SK-N-SH (cell line): ENCODE measurements around the gene OXSR1. TPM values are rescaled to one million over a fixed set of nuclear protein-coding genes. Genes with fewer than 3 reads are reported as not detected.

ENCODE experiments used
- CTCF ChIA-PET: fragments of 300-600, 350-600 bp; formaldehyde crosslinking; extraction: SDS; loops from one replicate; lab custom pipeline; 2021; lab: Yijun Ruan, JAX
- POLR2A ChIA-PET: fragments of 350-600 bp; sonication (Branson Sonifier 250); formaldehyde crosslinking; extraction: SDS; loops from one replicate; lab custom pipeline; 2020; ENCODE audit warnings: antibody characterized with exemption, inconsistent platforms; lab: Yijun Ruan, JAX
- DNase-seq: peaks from one replicate; pipeline ENCODE4 v3.0.0; 2012
- H2AFZ ChIP-seq: fragments of 200-600 bp; sonication (generic); 2 replicates; pipeline ENCODE4 v1.8.1; 2016; ENCODE audit warnings: antibody characterized with exemption, mild to moderate bottlenecking, low read depth
- H3F3A ChIP-seq: fragments of 200-600 bp; sonication (generic); replicated peaks from 2 replicates; pipeline ENCODE3; 2016; ENCODE audit warnings: antibody characterized with exemption, mild to moderate bottlenecking; ENCODE audit not compliant: insufficient read depth
- H3K27ac ChIP-seq, 2 experiments: fragments of 200-500 bp in 1 of 2; fragments of 200-600 bp in 1 of 2; sonication (Bioruptor generic) in 1 of 2; sonication (generic), shearing (Covaris generic) in 1 of 2; 2 replicates each; pipeline versions ENCODE4 v1.5.1 to v1.6.1; 2014 to 2016; ENCODE audit warnings: low read depth in 2 of 2, inconsistent platforms in 1 of 2, low read length in 1 of 2, mild to moderate bottlenecking in 1 of 2, mixed read lengths in 1 of 2
- H3K27me3 ChIP-seq: fragments of 200-600 bp; sonication (generic), shearing (Covaris generic); 2 replicates; pipeline ENCODE4 v1.6.1; 2016; ENCODE audit warnings: mixed run types; ENCODE audit not compliant: insufficient read depth
- H3K36me3 ChIP-seq, 2 experiments: fragments of 200-500 bp in 1 of 2; fragments of 200-600 bp in 1 of 2; sonication (Bioruptor generic) in 1 of 2; sonication (generic) in 1 of 2; replicated peaks in 1 of 2; 2 replicates each; pipeline versions ENCODE3 to v1.5.1; 2014 to 2016; ENCODE audit warnings: low read length in 1 of 2, mild to moderate bottlenecking in 1 of 2; ENCODE audit not compliant: insufficient read depth in 2 of 2, control insufficient read depth in 1 of 2
- H3K4me1 ChIP-seq, 2 experiments: fragments of 200-500 bp in 1 of 2; fragments of 200-600 bp in 1 of 2; sonication (Bioruptor generic) in 1 of 2; sonication (generic), shearing (Covaris generic) in 1 of 2; 2 replicates each; pipeline versions ENCODE4 v1.5.1 to v1.6.1; 2014 to 2016; ENCODE audit warnings: low read depth in 1 of 2, low read length in 1 of 2, mixed run types in 1 of 2; ENCODE audit not compliant: insufficient read depth in 2 of 2, control insufficient read depth in 1 of 2
- H3K4me2 ChIP-seq: fragments of 200-600 bp; sonication (generic), shearing (Covaris generic); 2 replicates; pipeline ENCODE4 v1.6.1; 2017; ENCODE audit warnings: mixed run types
- H3K4me3 ChIP-seq, 2 experiments: fragments of 200-500 bp in 1 of 2; fragments of 200-600 bp in 1 of 2; sonication (Bioruptor generic) in 1 of 2; sonication (generic), shearing (Covaris generic) in 1 of 2; 2 replicates each; pipeline versions ENCODE4 v1.5.1 to v1.8.1; 2014 to 2016; ENCODE audit warnings: low read depth in 2 of 2, inconsistent platforms in 1 of 2, low read length in 1 of 2, mild to moderate bottlenecking in 1 of 2, mixed read lengths in 1 of 2, moderate library complexity in 1 of 2
- H3K79me2 ChIP-seq: fragments of 200-600 bp; sonication (generic); 2 replicates; pipeline ENCODE4 v1.8.1; 2017; ENCODE audit warnings: mild to moderate bottlenecking; ENCODE audit not compliant: insufficient read depth
- H3K9ac ChIP-seq: fragments of 200-600 bp; sonication (generic); 2 replicates; pipeline ENCODE4 v1.6.1; 2017; ENCODE audit warnings: mixed run types
- H3K9me2 ChIP-seq: fragments of 200-600 bp; sonication (generic); 2 replicates; pipeline ENCODE4 v1.6.1; 2017; ENCODE audit warnings: mixed run types
- H3K9me3 ChIP-seq: fragments of 200-600 bp; sonication (generic); 2 replicates; pipeline ENCODE4 v1.6.1; 2017; ENCODE audit warnings: mixed run types, mild to moderate bottlenecking, moderate library complexity
- H4K20me1 ChIP-seq: fragments of 200-600 bp; sonication (generic); 2 replicates; pipeline ENCODE4 v1.6.1; 2017; ENCODE audit warnings: mild to moderate bottlenecking, mixed run types; ENCODE audit not compliant: insufficient read depth
- ELF1 ChIP-seq: IDR thresholded peaks from 2 replicates; pipeline ENCODE4 v1.4.0; 2012
- EP300 ChIP-seq, 2 experiments: IDR thresholded peaks; 2 replicates each; pipeline versions ENCODE4 v1.4.0 to v1.6.1; 2012; ENCODE audit warnings: borderline replicate concordance in 1 of 2, low read depth in 1 of 2, low read length in 1 of 2
- EZH2phosphoT487 ChIP-seq: fragments of 200-600 bp; sonication (generic); IDR thresholded peaks from 2 replicates; pipeline ENCODE4 v1.6.1; 2017; ENCODE audit warnings: low read depth, mixed run types, mild to moderate bottlenecking, antibody characterized with exemption, moderate library complexity, borderline replicate concordance
- FOSL2 ChIP-seq: IDR thresholded peaks from 2 replicates; pipeline ENCODE4 v1.4.0; 2012; ENCODE audit warnings: low read depth, mild to moderate bottlenecking, moderate library complexity, borderline replicate concordance
- FOXJ3 ChIP-seq: sonication (generic); formaldehyde crosslinking; IDR thresholded peaks from 2 replicates; pipeline ENCODE4 v1.5.1; 2020; ENCODE audit warnings: mild to moderate bottlenecking, missing genetic modification reagents
- FOXM1 ChIP-seq: IDR thresholded peaks from 2 replicates; pipeline ENCODE4 v1.4.0; 2012; ENCODE audit warnings: low read depth, mild to moderate bottlenecking
- GABPA ChIP-seq: IDR thresholded peaks from 2 replicates; pipeline ENCODE4 v1.4.0; 2012; ENCODE audit warnings: low read depth, mild to moderate bottlenecking
- JUND ChIP-seq: IDR thresholded peaks from 2 replicates; pipeline ENCODE4 v1.4.0; 2012
- MEF2A ChIP-seq: IDR thresholded peaks from 2 replicates; pipeline ENCODE4 v1.4.0; 2012; ENCODE audit warnings: low read depth, borderline replicate concordance
- PBX3 ChIP-seq: IDR thresholded peaks from 2 replicates; pipeline ENCODE4; 2012
- RXRA ChIP-seq: IDR thresholded peaks from 2 replicates; pipeline ENCODE4 v1.4.0; 2012; ENCODE audit warnings: low read depth, mild to moderate bottlenecking, borderline replicate concordance
- SIN3A ChIP-seq: IDR thresholded peaks from 2 replicates; pipeline ENCODE4 v1.6.1; 2012; ENCODE audit warnings: low read depth, mild to moderate bottlenecking, low read length, moderate library complexity, borderline replicate concordance
- TAF1 ChIP-seq: IDR thresholded peaks from 2 replicates; pipeline ENCODE4 v1.6.1; 2012; ENCODE audit warnings: low read depth, mild to moderate bottlenecking, low read length, moderate library complexity, borderline replicate concordance
- TCF12 ChIP-seq: IDR thresholded peaks from 2 replicates; pipeline ENCODE4 v1.4.0; 2012
- USF2 ChIP-seq: fragments of 150-350 bp; IDR thresholded peaks from 2 replicates; pipeline ENCODE4 v1.6.1; 2017; ENCODE audit warnings: antibody characterized with exemption, low read length, low read depth, borderline replicate concordance
- YY1 ChIP-seq: IDR thresholded peaks from 2 replicates; pipeline ENCODE4 v1.4.0; 2012; ENCODE audit warnings: low read depth, mild to moderate bottlenecking
- ZBTB33 ChIP-seq: IDR thresholded peaks from 2 replicates; pipeline ENCODE4 v1.4.0; 2012; ENCODE audit warnings: low read depth, borderline replicate concordance
- WGBS: methylation state at CpG from one replicate; pipeline ENCODE4 v1.1.6; 2017; ENCODE audit warnings: low lambda C conversion rate; 5-methylcytosine and 5-hydroxymethylcytosine counted together
- polyA plus RNA-seq, 3 experiments: library from polyadenylated mRNA; depleted of rRNA; stranded (reverse); fragments of >200 nt; gene quantifications; 2 replicates each; pipeline ENCODE4 v1.2.3, GENCODE V29; 2012
- TF ChIP-seq, protein P1 (sequence below): fragments of 200-600 bp; sonication (generic); IDR thresholded peaks from 2 replicates; pipeline ENCODE4 v1.6.1; 2017; ENCODE audit warnings: antibody characterized with exemption, mild to moderate bottlenecking, moderate library complexity
- TF ChIP-seq, protein P2 (sequence below): fragments of 150-350 bp; IDR thresholded peaks from 2 replicates; pipeline ENCODE4 v1.6.1; 2016; ENCODE audit warnings: mild to moderate bottlenecking, low read depth, low read length

Gene OXSR1
- polyA plus RNA-seq, 1 of the 3 experiments (the other 2 are of a cell fraction), result 22.3 TPM

- H3K4me1 ChIP-seq, result no peaks in the 10 kb centered on the region
- no peak overlapping the region for H3K9ac ChIP-seq
- CTCF ChIA-PET, result interaction anchor here (1.2 to 1.3 kb wide), 3 partner anchors 11 to 225 kb away, joined by 3 to 5 read pairs (median 4); partner anchors contain the start of gene XYLB
- no peaks in the 10 kb centered on the region for H4K20me1 ChIP-seq
- no peak for TF ChIP-seq ELF1
- H3K27ac ChIP-seq, result no peak overlapping the region
- no peaks in the 10 kb centered on the region for H3K27me3 ChIP-seq
- no peak overlapping the region for H2AFZ ChIP-seq
- no peaks in the 10 kb centered on the region for H3K9me3 ChIP-seq
- H3K36me3 ChIP-seq, result peaks cover 2 to 39% of the 10 kb centered on the region in 2 experiments
- POLR2A ChIA-PET, result interaction anchor here (1.0 kb wide), 1 partner anchor 15 kb away, joined by 3 read pairs; the partner anchor contains the start of gene ACAA1
- no CpG with 5 or more reads among the region's 9 CpGs for WGBS
- no peaks in the 10 kb centered on the region for H3K79me2 ChIP-seq
- H3K4me2 ChIP-seq, result no peak overlapping the region
- H3F3A ChIP-seq, result no peaks in the 10 kb centered on the region
- H3K9me2 ChIP-seq, result no peaks in the 10 kb centered on the region
- no peak overlapping the region for H3K4me3 ChIP-seq
- no peak for DNase-seq
Measured at GRCh38 chr3:38121451-38121831, 43.9 kb upstream of the OXSR1 start.

GRCh38 chr3:38121832-38122461 lies 43.4 kb upstream of the OXSR1 start:
- H3K36me3 ChIP-seq, result peaks cover 7 to 44% of the 10 kb centered on the region in 2 experiments
- H3K4me2 ChIP-seq, result no peak overlapping the region
- no peak overlapping the region for H3K9ac ChIP-seq
- H2AFZ ChIP-seq, result no peak overlapping the region
- H3K79me2 ChIP-seq, result no peaks in the 10 kb centered on the region
- no peaks in the 10 kb centered on the region for H3F3A ChIP-seq
- H3K4me3 ChIP-seq, result no peak overlapping the region
- ChIA-PET POLR2A (interaction anchor here (1.0 kb wide), 1 partner anchor 15 kb away, joined by 3 read pairs; the partner anchor contains the start of gene ACAA1), CTCF (interaction anchor here (1.2 to 1.6 kb wide), 4 partner anchors 9 to 225 kb away, joined by 3 to 5 read pairs (median 4); partner anchors contain the start of gene XYLB)
- H3K9me2 ChIP-seq, result no peaks in the 10 kb centered on the region
- WGBS, result 90% methylated on average over 2 of the region's 13 CpGs
- no peaks in the 10 kb centered on the region for H3K9me3 ChIP-seq
- no peaks in the 10 kb centered on the region for H4K20me1 ChIP-seq
- H3K27ac ChIP-seq, result no peak overlapping the region
- H3K4me1 ChIP-seq, result no peaks in the 10 kb centered on the region
- DNase-seq, result no peak
- H3K27me3 ChIP-seq, result no peaks in the 10 kb centered on the region
- TF ChIP-seq RXRA (no peak), EP300 (IDR thresholded peaks at IDR 0.05; ENCODE audit: borderline replicate concordance in 1 of 2, low read depth in 1 of 2, low read length in 1 of 2) (no peak), JUND (no peak), FOXM1 (no peak), GABPA (no peak), PBX3 (no peak), TAF1 (no peak), FOSL2 (no peak), ZBTB33 (no peak), TCF12 (no peak), USF2 (no peak), YY1 (no peak), SIN3A (no peak), EZH2phosphoT487 (no peak), MEF2A (no peak), FOXJ3 (CRISPR knock-in tag) (no peak)
- TF ChIP-seq, protein P1, sequence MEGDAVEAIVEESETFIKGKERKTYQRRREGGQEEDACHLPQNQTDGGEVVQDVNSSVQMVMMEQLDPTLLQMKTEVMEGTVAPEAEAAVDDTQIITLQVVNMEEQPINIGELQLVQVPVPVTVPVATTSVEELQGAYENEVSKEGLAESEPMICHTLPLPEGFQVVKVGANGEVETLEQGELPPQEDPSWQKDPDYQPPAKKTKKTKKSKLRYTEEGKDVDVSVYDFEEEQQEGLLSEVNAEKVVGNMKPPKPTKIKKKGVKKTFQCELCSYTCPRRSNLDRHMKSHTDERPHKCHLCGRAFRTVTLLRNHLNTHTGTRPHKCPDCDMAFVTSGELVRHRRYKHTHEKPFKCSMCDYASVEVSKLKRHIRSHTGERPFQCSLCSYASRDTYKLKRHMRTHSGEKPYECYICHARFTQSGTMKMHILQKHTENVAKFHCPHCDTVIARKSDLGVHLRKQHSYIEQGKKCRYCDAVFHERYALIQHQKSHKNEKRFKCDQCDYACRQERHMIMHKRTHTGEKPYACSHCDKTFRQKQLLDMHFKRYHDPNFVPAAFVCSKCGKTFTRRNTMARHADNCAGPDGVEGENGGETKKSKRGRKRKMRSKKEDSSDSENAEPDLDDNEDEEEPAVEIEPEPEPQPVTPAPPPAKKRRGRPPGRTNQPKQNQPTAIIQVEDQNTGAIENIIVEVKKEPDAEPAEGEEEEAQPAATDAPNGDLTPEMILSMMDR, result no peak
- TF ChIP-seq, protein P2, sequence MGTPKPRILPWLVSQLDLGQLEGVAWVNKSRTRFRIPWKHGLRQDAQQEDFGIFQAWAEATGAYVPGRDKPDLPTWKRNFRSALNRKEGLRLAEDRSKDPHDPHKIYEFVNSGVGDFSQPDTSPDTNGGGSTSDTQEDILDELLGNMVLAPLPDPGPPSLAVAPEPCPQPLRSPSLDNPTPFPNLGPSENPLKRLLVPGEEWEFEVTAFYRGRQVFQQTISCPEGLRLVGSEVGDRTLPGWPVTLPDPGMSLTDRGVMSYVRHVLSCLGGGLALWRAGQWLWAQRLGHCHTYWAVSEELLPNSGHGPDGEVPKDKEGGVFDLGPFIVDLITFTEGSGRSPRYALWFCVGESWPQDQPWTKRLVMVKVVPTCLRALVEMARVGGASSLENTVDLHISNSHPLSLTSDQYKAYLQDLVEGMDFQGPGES, result no peak
